IMR-90 (cell line): ENCODE measurements around the gene TRAP1. TPM values are rescaled to one million over a fixed set of nuclear protein-coding genes. Genes with fewer than 3 reads are reported as not detected.

Experiments
- ATAC-seq: fragments of 200-7000 bp; cut with Tn5 transposase; 2 replicates; pipeline ENCODE4 v1.9.1; 2020; ENCODE audit warnings: low read depth, mild to moderate bottlenecking, moderate library complexity
- BruUV-seq: library from RNA; stranded (reverse); fragments of 400-500 nt; replicated peaks from 2 replicates; lab custom pipeline; 2021; lab: Mats Ljungman, UMichigan
- CTCF ChIA-PET: fragments of 300-600 bp; formaldehyde crosslinking; extraction: SDS; loops from one replicate; lab custom pipeline; 2021; ENCODE audit warnings: antibody characterized with exemption; lab: Yijun Ruan, JAX
- POLR2A ChIA-PET: fragments of 300-600 bp; sonication (Branson Sonifier 250); formaldehyde crosslinking; loops from one replicate; lab custom pipeline; 2022; ENCODE audit warnings: antibody characterized with exemption; ENCODE audit not compliant: unreplicated experiment; lab: Charles Lee
- DNase-seq: peaks from one replicate; pipeline ENCODE4 v3.0.0; 2013
- H2AFZ ChIP-seq: replicated peaks from 2 replicates; pipeline ENCODE3; 2013; ENCODE audit warnings: low read length, mild to moderate bottlenecking; ENCODE audit not compliant: poor library complexity
- H2AK5ac ChIP-seq: 2 replicates; pipeline ENCODE4 v1.6.1; 2013; ENCODE audit warnings: low read depth, low read length, inconsistent platforms
- H2AK9ac ChIP-seq: replicated peaks from 2 replicates; pipeline ENCODE3; 2013; ENCODE audit warnings: mild to moderate bottlenecking, low read depth, low read length, moderate library complexity; ENCODE audit not compliant: poor library complexity
- H2BK120ac ChIP-seq: 2 replicates; pipeline ENCODE4 v1.6.1; 2013; ENCODE audit warnings: low read depth, low read length, inconsistent platforms
- H2BK15ac ChIP-seq: 3 replicates; pipeline ENCODE4 v1.6.1; 2013; ENCODE audit warnings: low read depth, low read length, inconsistent platforms
- H2BK20ac ChIP-seq: 2 replicates; pipeline ENCODE4 v1.6.1; 2013; ENCODE audit warnings: low read depth, mild to moderate bottlenecking, inconsistent platforms, low read length, moderate library complexity
- H2BK5ac ChIP-seq: 2 replicates; pipeline ENCODE4 v1.6.1; 2013; ENCODE audit warnings: mild to moderate bottlenecking, low read depth, low read length, inconsistent platforms; ENCODE audit not compliant: poor library complexity, severe bottlenecking
- H3K14ac ChIP-seq: replicated peaks from 2 replicates; pipeline ENCODE4 v1.6.1; 2013; ENCODE audit warnings: low read depth, low read length, inconsistent platforms
- H3K18ac ChIP-seq: 2 replicates; pipeline ENCODE4 v1.6.1; 2013; ENCODE audit warnings: low read depth, low read length, control low read depth
- H3K23ac ChIP-seq: 2 replicates; pipeline ENCODE4 v1.6.1; 2013; ENCODE audit warnings: low read depth, low read length, inconsistent platforms
- H3K27ac ChIP-seq: 2 replicates; pipeline ENCODE4 v1.5.1; 2013; ENCODE audit warnings: mild to moderate bottlenecking, control low read depth, low read length; ENCODE audit not compliant: insufficient read depth
- H3K27me3 ChIP-seq: 2 replicates; pipeline ENCODE4 v1.6.1; 2013; ENCODE audit warnings: low read length; ENCODE audit not compliant: control insufficient read depth, insufficient read depth
- H3K36me3 ChIP-seq: 2 replicates; pipeline ENCODE4 v1.6.1; 2013; ENCODE audit warnings: low read length, mixed read lengths; ENCODE audit not compliant: control insufficient read depth, insufficient read depth
- H3K4ac ChIP-seq: 2 replicates; pipeline ENCODE4 v1.6.1; 2013; ENCODE audit warnings: low read depth, low read length, inconsistent platforms
- H3K4me1 ChIP-seq: 2 replicates; pipeline ENCODE4 v1.6.1; 2013; ENCODE audit warnings: low read length, mixed read lengths; ENCODE audit not compliant: control insufficient read depth, insufficient read depth
- H3K4me2 ChIP-seq: 2 replicates; pipeline ENCODE4 v1.6.1; 2013; ENCODE audit warnings: low read depth, mild to moderate bottlenecking, control low read depth, low read length, moderate library complexity
- H3K4me3 ChIP-seq: 2 replicates; pipeline ENCODE4 v1.5.1; 2013; ENCODE audit warnings: low read depth, mild to moderate bottlenecking, control low read depth, low read length, moderate library complexity; ENCODE audit not compliant: insufficient read depth
- H3K56ac ChIP-seq: 2 replicates; pipeline ENCODE4 v1.6.1; 2013; ENCODE audit warnings: low read length, inconsistent platforms; ENCODE audit not compliant: insufficient read depth; ENCODE audit errors: extremely low read depth
- H3K79me1 ChIP-seq, 2 experiments: 2 replicates each; pipeline ENCODE4 v1.6.1; 2013; ENCODE audit warnings: low read length in 2 of 2, inconsistent platforms in 1 of 2, low read depth in 1 of 2
- H3K9ac ChIP-seq: 2 replicates; pipeline ENCODE4 v1.6.1; 2013; ENCODE audit warnings: low read depth, low read length, control low read depth
- H3K9me1 ChIP-seq: 2 replicates; pipeline ENCODE4 v1.6.1; 2013; ENCODE audit warnings: low read length, inconsistent platforms; ENCODE audit not compliant: insufficient read depth
- H3K9me3 ChIP-seq: 2 replicates; pipeline ENCODE4 v1.6.1; 2013; ENCODE audit warnings: low read length; ENCODE audit not compliant: control insufficient read depth, insufficient read depth
- H4K20me1 ChIP-seq: 2 replicates; pipeline ENCODE4 v1.6.1; 2013; ENCODE audit warnings: low read length, inconsistent platforms; ENCODE audit not compliant: insufficient read depth
- H4K5ac ChIP-seq: 2 replicates; pipeline ENCODE4 v1.6.1; 2013; ENCODE audit warnings: mild to moderate bottlenecking, low read depth, low read length, control low read depth
- H4K8ac ChIP-seq, 2 experiments: 2 replicates each; pipeline ENCODE4 v1.6.1; 2013; ENCODE audit warnings: low read depth in 2 of 2, low read length in 2 of 2, control low read depth in 1 of 2, inconsistent platforms in 1 of 2
- H4K91ac ChIP-seq: 2 replicates; pipeline ENCODE4 v1.6.1; 2013; ENCODE audit warnings: low read depth, low read length, inconsistent platforms; ENCODE audit not compliant: insufficient read depth
- BHLHE40 ChIP-seq: fragments of 150-350 bp; IDR thresholded peaks from 2 replicates; pipeline ENCODE4 v1.6.1; 2016; ENCODE audit warnings: mild to moderate bottlenecking, low read depth, low read length
- CEBPB ChIP-seq: IDR thresholded peaks from 2 replicates; pipeline ENCODE4 v1.6.1; 2012; ENCODE audit warnings: low read depth, low read length, improper control_type of control experiment
- CHD1 ChIP-seq: IDR thresholded peaks from 2 replicates; pipeline ENCODE4 v1.6.1; 2012; ENCODE audit warnings: low read depth, low read length, improper control_type of control experiment
- FOS ChIP-seq: fragments of 150-350 bp; IDR thresholded peaks from 2 replicates; pipeline ENCODE4 v1.6.1; 2016; ENCODE audit warnings: low read depth, low read length
- MAFK ChIP-seq: IDR thresholded peaks from 2 replicates; pipeline ENCODE4 v1.6.1; 2012; ENCODE audit warnings: low read depth, low read length, improper control_type of control experiment
- MXI1 ChIP-seq: IDR thresholded peaks from 2 replicates; pipeline ENCODE4 v1.6.1; 2012; ENCODE audit warnings: low read depth, mild to moderate bottlenecking, low read length, moderate library complexity, borderline replicate concordance
- NFE2L2 ChIP-seq: fragments of 150-350 bp; IDR thresholded peaks from 2 replicates; pipeline ENCODE4 v1.6.1; 2016; ENCODE audit warnings: low read depth, mild to moderate bottlenecking, low read length
- POLR2A ChIP-seq: IDR thresholded peaks from 2 replicates; pipeline ENCODE4 v1.6.1; 2012; ENCODE audit warnings: mild to moderate bottlenecking, low read depth, low read length
- RCOR1 ChIP-seq: IDR thresholded peaks from 2 replicates; pipeline ENCODE4 v1.6.1; 2012; ENCODE audit warnings: mild to moderate bottlenecking, low read length, improper control_type of control experiment; ENCODE audit not compliant: insufficient replicate concordance
- RFX5 ChIP-seq: IDR thresholded peaks from 2 replicates; pipeline ENCODE4 v1.8.0; 2012; ENCODE audit warnings: low read depth, mild to moderate bottlenecking, low read length, moderate library complexity
- SMC3 ChIP-seq: fragments of 150-350 bp; IDR thresholded peaks from 2 replicates; pipeline ENCODE4 v1.6.1; 2016; ENCODE audit warnings: low read depth, mild to moderate bottlenecking, antibody characterized with exemption, low read length, moderate library complexity
- WGBS, 2 experiments: methylation state at CpG; one replicate each; pipeline versions ENCODE4 v1.1.5 to v1.1.7; 2013; ENCODE audit warnings: missing lambda C conversion rate in 2 of 2; ENCODE audit not compliant: insufficient read length in 1 of 2; ENCODE audit errors: extremely low coverage in 2 of 2; 5-methylcytosine and 5-hydroxymethylcytosine counted together
- dilution Hi-C: fragments of 300-500 bp; cut with HindIII; formaldehyde crosslinking; loops from one replicate; pipeline ENCODE4 v1.14.3; 2018; ENCODE audit warnings: low sequenced_read_pairs; ENCODE audit not compliant: unreplicated experiment
- in situ Hi-C: fragments of 300-500 bp; cut with MboI; formaldehyde crosslinking; loops from 3 replicates; pipeline ENCODE4 v1.14.3; 2019; ENCODE audit warnings: low sequenced_read_pairs, inconsistent platforms, mixed read lengths
- intact Hi-C: fragments of 100-400 bp; cut with micrococcal nuclease; formaldehyde crosslinking; loops from 2 replicates; pipeline ENCODE4 v1.10.0; 2022
- polyA plus RNA-seq, 3 experiments: library from polyadenylated mRNA; depleted of rRNA; stranded (reverse); fragments of >200 nt; gene quantifications; 2 replicates each; pipeline ENCODE4 v1.2.3, GENCODE V29; 2012; ENCODE audit warnings: low replicate concordance in 1 of 3
- total RNA-seq: library from RNA; depleted of rRNA; stranded (reverse); fragments of >200 nt; gene quantifications from 2 replicates; pipeline ENCODE4 v1.2.3, GENCODE V29; 2012
- TF ChIP-seq, protein P1 (sequence below): conservative IDR thresholded peaks from 2 replicates; pipeline ENCODE4 v1.5.1; 2012; ENCODE audit warnings: mild to moderate bottlenecking, low read depth, low read length, improper control_type of control experiment
- TF ChIP-seq, protein P2 (sequence below): fragments of 150-350 bp; IDR thresholded peaks from 2 replicates; pipeline ENCODE4 v1.6.1; 2016; ENCODE audit warnings: low read depth, mild to moderate bottlenecking, low read length, moderate library complexity, borderline replicate concordance
- TF ChIP-seq, protein P3 (sequence below): fragments of 150-350 bp; IDR thresholded peaks from 2 replicates; pipeline ENCODE4 v1.6.1; 2017; ENCODE audit warnings: mild to moderate bottlenecking, antibody characterized with exemption, low read length, low read depth

Gene TRAP1
- total and polyA plus RNA-seq, 2 of the 4 experiments (the other 2 are of a cell fraction) = 139 to 145 TPM

DNA sequence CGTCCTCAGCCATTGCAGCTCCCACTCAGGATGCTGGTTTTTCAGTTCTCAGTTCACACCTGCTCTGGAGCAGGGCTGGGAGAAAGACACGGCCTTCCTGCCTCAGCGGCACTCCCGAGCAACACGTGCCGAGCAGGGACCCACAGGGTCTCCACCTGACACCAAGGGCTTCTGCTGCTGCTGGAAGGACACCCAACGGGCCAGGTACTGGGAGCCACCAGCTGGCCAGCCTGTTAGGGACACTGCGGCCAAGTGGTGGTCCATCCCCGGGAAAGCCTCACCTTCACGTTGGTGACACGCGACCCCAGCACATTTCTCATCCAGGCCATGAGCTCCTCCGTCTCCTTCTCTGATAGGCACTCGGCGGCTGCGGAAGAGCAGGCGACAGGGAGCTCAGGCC, 54.7 kb downstream of the TRAP1 start:
- no peak overlapping the region for H3K23ac ChIP-seq
- H2AFZ ChIP-seq = no peak overlapping the region
- ChIA-PET CTCF (no interaction called here), POLR2A (interaction anchor here (0.6 kb wide), 1 partner anchor 96 kb away, joined by 4 read pairs; no protein-coding TSS in a partner anchor)
- no peak overlapping the region for H2BK20ac ChIP-seq
- H2BK15ac ChIP-seq = no peak overlapping the region
- no peak overlapping the region for H3K14ac ChIP-seq
- H3K18ac ChIP-seq = no peak overlapping the region
- H2BK120ac ChIP-seq = no peak overlapping the region
- peaks cover 57% of the 10 kb centered on the region for H3K36me3 ChIP-seq
- H3K9me3 ChIP-seq = no peaks in the 10 kb centered on the region
- H3K27me3 ChIP-seq = no peaks in the 10 kb centered on the region
- H4K20me1 ChIP-seq = no peaks in the 10 kb centered on the region; the same call in 1 of the 2 replicates
- dilution Hi-C loops = no loop called here
- no TSS peak for BruUV-seq
- intact Hi-C loops = no loop called here
- no peak overlapping the region for H3K56ac ChIP-seq
- H3K79me1 ChIP-seq = peaks cover 0 to 5% of the 10 kb centered on the region in 2 experiments; a peak in 1 of 4 replicates
- no peak overlapping the region for H3K4ac ChIP-seq
- WGBS, 2 experiments = 96% methylated on average over 9 of the region's 17 CpGs; no CpG with 5 or more reads in 1 of the 2 experiments
- no peak overlapping the region for H4K5ac ChIP-seq
- H4K91ac ChIP-seq = no peak overlapping the region
- in situ Hi-C loops = no loop called here
- no peak for ATAC-seq
- H3K4me1 ChIP-seq = no peaks in the 10 kb centered on the region
- no peak overlapping the region for H3K27ac ChIP-seq
- peak overlapping the region; percentile 55 for H2AK9ac ChIP-seq
- no peak overlapping the region for H2BK5ac ChIP-seq
- H3K4me2 ChIP-seq = no peak overlapping the region
- no peak overlapping the region for H3K4me3 ChIP-seq
- H3K9me1 ChIP-seq = 0 out of 2 replicates have a peak, but pooled peaks cover 2% of the 10 kb centered on the region
- no peak overlapping the region for H2AK5ac ChIP-seq
- no peak overlapping the region for H4K8ac ChIP-seq
- no peak for DNase-seq
- no peak overlapping the region for H3K9ac ChIP-seq
- TF ChIP-seq, protein P1, sequence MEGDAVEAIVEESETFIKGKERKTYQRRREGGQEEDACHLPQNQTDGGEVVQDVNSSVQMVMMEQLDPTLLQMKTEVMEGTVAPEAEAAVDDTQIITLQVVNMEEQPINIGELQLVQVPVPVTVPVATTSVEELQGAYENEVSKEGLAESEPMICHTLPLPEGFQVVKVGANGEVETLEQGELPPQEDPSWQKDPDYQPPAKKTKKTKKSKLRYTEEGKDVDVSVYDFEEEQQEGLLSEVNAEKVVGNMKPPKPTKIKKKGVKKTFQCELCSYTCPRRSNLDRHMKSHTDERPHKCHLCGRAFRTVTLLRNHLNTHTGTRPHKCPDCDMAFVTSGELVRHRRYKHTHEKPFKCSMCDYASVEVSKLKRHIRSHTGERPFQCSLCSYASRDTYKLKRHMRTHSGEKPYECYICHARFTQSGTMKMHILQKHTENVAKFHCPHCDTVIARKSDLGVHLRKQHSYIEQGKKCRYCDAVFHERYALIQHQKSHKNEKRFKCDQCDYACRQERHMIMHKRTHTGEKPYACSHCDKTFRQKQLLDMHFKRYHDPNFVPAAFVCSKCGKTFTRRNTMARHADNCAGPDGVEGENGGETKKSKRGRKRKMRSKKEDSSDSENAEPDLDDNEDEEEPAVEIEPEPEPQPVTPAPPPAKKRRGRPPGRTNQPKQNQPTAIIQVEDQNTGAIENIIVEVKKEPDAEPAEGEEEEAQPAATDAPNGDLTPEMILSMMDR = no peak
- TF ChIP-seq POLR2A = no peak
- TF ChIP-seq, protein P2, sequence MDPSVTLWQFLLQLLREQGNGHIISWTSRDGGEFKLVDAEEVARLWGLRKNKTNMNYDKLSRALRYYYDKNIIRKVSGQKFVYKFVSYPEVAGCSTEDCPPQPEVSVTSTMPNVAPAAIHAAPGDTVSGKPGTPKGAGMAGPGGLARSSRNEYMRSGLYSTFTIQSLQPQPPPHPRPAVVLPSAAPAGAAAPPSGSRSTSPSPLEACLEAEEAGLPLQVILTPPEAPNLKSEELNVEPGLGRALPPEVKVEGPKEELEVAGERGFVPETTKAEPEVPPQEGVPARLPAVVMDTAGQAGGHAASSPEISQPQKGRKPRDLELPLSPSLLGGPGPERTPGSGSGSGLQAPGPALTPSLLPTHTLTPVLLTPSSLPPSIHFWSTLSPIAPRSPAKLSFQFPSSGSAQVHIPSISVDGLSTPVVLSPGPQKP = no peak
- TF ChIP-seq RCOR1 = no peak
- no peak for TF ChIP-seq MXI1
- no peak for TF ChIP-seq BHLHE40
- TF ChIP-seq FOS = no peak
- TF ChIP-seq, protein P3, sequence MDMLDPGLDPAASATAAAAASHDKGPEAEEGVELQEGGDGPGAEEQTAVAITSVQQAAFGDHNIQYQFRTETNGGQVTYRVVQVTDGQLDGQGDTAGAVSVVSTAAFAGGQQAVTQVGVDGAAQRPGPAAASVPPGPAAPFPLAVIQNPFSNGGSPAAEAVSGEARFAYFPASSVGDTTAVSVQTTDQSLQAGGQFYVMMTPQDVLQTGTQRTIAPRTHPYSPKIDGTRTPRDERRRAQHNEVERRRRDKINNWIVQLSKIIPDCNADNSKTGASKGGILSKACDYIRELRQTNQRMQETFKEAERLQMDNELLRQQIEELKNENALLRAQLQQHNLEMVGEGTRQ = no peak
- no peak for TF ChIP-seq CEBPB
- no peak for TF ChIP-seq NFE2L2
- no peak for TF ChIP-seq CHD1
- no peak for TF ChIP-seq RFX5
- no peak for TF ChIP-seq SMC3
- TF ChIP-seq MAFK = no peak
